NCI-H460 (cell line): ENCODE measurements around the gene FST. TPM values are rescaled to one million over a fixed set of nuclear protein-coding genes. Genes with fewer than 3 reads are reported as not detected.
A peak's percentile ranks its signal among the peaks of the same experiment; 100 is the strongest.

Experiments
- DNase-seq: peaks from one replicate; pipeline ENCODE4 v3.0.0-alpha.2; 2016; ENCODE audit warnings: low read depth; ENCODE audit errors: extremely low read depth
- total RNA-seq: library from RNA; depleted of rRNA; stranded (reverse); fragments of >200 nt; shearing (Covaris generic); gene quantifications from 2 replicates; pipeline ENCODE4 v1.2.3, GENCODE V29; 2014

Gene FST
- total RNA-seq, 1 experiment from 2014 or later = 84.8 TPM

GRCh38 chr5:53472720-53473510 lies 7.5 kb upstream of the FST start:
- no peak for DNase-seq

- DNase-seq = no peak
Measured at GRCh38 chr5:53473633-53474032, 6.8 kb upstream of the FST start.

GRCh38 chr5:53475320-53475719 lies 5.1 kb upstream of the FST start:
- DNase-seq = no peak

GRCh38 chr5:53476019-53476418 lies 4.4 kb upstream of the FST start:
- DNase-seq = no peak

- DNase-seq = no peak
Measured at GRCh38 chr5:53476531-53477480, 3.6 kb upstream of the FST start.

- peak; percentile 75 for DNase-seq
Measured at GRCh38 chr5:53478411-53479044, 1.9 kb upstream of the FST start.

- no peak for DNase-seq
Measured at GRCh38 chr5:53479045-53479589, 1.3 kb upstream of the FST start.

GRCh38 chr5:53479590-53480415 lies 626 bp upstream of the FST start:
- peak; percentile 38 for DNase-seq

GRCh38 chr5:53481159-53481886 lies 894 bp downstream of the FST start:
- no peak for DNase-seq

GRCh38 chr5:53481887-53482716 lies 1.7 kb downstream of the FST start:
- DNase-seq = peak; percentile 62

GRCh38 chr5:53482717-53483638 lies 2.5 kb downstream of the FST start:
- no peak for DNase-seq

- DNase-seq = no peak
Measured at GRCh38 chr5:53487436-53487835, 7.0 kb downstream of the FST start.

- no peak for DNase-seq
Measured at GRCh38 chr5:53488195-53488722, 7.8 kb downstream of the FST start.

GRCh38 chr5:53490747-53491146 lies 10.3 kb downstream of the FST start:
- DNase-seq = no peak

GRCh38 chr5:53501054-53501453 lies 20.6 kb downstream of the FST start:
- no peak for DNase-seq

- no peak for DNase-seq
Measured at GRCh38 chr5:53503562-53504218, 23.3 kb downstream of the FST start.

- DNase-seq = no peak
Measured at GRCh38 chr5:53507013-53507412, 26.6 kb downstream of the FST start.
